GM18868 (cell line): Measurements from ENCODE around the gene PPFIA2.
"Not testable (repeated sequence)": the region's sequence is repeated elsewhere in the genome, so short reads cannot be mapped to it uniquely, and the experiment has no call there.

Experiments used
- ATAC-seq: cut with Tn5 transposase; IDR thresholded peaks from one replicate; pipeline ENCODE4 v1.9.1; 2021; ENCODE audit warnings: mild to moderate bottlenecking, moderate library complexity; ENCODE audit not compliant: unreplicated experiment

The PPFIA2 gene

GRCh38 chr12:81222846-81223592 lies 536.1 kb downstream of the PPFIA2 start:
- no peak for ATAC-seq

GRCh38 chr12:81221681-81222080 lies 537.5 kb downstream of the PPFIA2 start:
- ATAC-seq, result no peak

DNA sequence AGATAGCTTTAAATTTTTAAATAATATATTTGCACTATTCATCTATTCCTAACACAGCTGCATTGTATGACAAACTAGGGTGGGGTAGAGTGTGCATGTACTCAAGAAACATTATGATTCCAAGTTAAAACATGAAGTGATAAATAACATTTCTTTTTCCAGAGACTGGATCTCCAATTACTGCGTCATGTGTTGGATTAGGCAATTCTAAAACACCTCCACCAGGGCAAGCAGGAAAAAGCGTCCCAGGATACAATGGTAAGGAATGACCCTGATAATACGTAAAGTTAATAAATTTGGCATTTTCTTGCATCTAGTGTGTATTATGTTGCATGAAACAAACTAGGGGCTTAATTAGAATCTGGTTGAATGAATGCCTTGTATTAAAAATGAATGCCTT lies 542.4 kb downstream of the PPFIA2 start:
- no peak for ATAC-seq

GRCh38 chr12:81212996-81213696 lies 546.0 kb downstream of the PPFIA2 start:
- ATAC-seq, result no peak

DNA sequence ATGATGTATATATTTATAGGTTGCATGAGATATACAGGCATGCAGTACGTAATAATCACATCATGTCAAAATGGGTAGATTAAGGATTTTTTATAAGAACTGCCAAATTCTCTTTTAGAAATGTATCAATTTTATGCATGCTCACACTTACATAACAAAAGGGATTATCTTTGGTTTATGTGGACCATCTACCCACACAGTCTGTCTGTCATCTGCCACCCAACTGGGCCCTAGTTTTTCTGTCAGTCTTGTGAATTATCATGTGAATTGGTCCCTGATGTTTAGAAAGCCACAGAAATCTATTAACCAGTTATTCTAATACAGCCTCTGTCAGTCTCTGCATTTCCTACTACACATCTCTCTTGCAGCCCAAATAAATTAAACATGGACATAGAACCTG lies 547.8 kb downstream of the PPFIA2 start:
- no peak for ATAC-seq

GRCh38 chr12:81209772-81210225 lies 549.4 kb downstream of the PPFIA2 start:
- ATAC-seq, result not testable (repeated sequence)

DNA sequence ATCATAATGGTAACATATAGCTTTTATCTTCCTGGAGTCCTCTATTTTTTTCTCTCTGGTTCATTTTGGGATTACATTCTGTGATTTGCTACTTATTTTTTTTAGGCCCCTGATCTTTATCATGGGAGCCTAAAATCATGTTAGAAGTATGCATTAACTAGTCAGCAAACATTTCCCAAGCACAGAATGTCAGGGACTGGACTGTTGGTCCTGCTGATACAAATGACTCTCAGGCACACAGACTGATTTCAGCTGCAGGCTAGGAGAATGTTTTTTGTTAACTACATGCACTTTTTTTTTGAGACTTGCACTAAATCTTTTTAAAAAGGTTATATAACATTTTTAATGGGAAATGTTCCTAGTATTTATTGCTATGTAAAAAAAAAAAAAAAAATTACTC lies 550.1 kb downstream of the PPFIA2 start:
- ATAC-seq, result no peak

- ATAC-seq, result no peak
Measured at GRCh38 chr12:81208187-81208911, 550.8 kb downstream of the PPFIA2 start.
